Prostate gland (tissue), 2 donors: Measurements from ENCODE around the gene ACTG2. TPM values are rescaled to one million over a fixed set of nuclear protein-coding genes. Genes with fewer than 3 reads are reported as not detected.

Source experiments
- DNase-seq: peaks from one replicate; pipeline ENCODE4 v3.0.0-alpha.2; 2019; ENCODE audit warnings: low spot score
- H3K27ac ChIP-seq, 2 donors: fragments of 200-600 bp; sonication (generic); 2 replicates each; pipeline ENCODE4 v1.5.1; 2017 to 2019
- H3K27me3 ChIP-seq: fragments of 200-600 bp; sonication (generic); replicated peaks from 2 replicates; pipeline ENCODE4 v1.5.1; 2019; ENCODE audit not compliant: insufficient read depth
- H3K36me3 ChIP-seq, 2 donors: fragments of 200-600 bp; sonication (generic); 1 replicate in 1 of 2; 2 replicates in 1 of 2; pipeline versions ENCODE4 v1.5.1 to v1.8.1; 2017 to 2019
- H3K4me1 ChIP-seq: fragments of 200-600 bp; sonication (generic); replicated peaks from 2 replicates; pipeline ENCODE4 v1.5.1; 2019
- H3K4me3 ChIP-seq, 2 donors: fragments of 200-600 bp; sonication (generic); 2 replicates each; pipeline ENCODE4 v1.5.1; 2017 to 2019
- H3K9me3 ChIP-seq: fragments of 200-600 bp; sonication (generic); 2 replicates; pipeline ENCODE4 v1.5.1; 2017
- POLR2A ChIP-seq: fragments of 450-650 bp; IDR thresholded peaks from one replicate; pipeline ENCODE4 v1.6.1; 2016; ENCODE audit warnings: antibody characterized with exemption, mild to moderate bottlenecking
- POLR2AphosphoS5 ChIP-seq: sonication (generic); formaldehyde crosslinking; IDR thresholded peaks from one replicate; pipeline ENCODE4 v1.6.1; 2017; ENCODE audit warnings: antibody characterized with exemption
- WGBS: methylation state at CpG from one replicate; pipeline ENCODE4 v1.1.5; 2018; 5-methylcytosine and 5-hydroxymethylcytosine counted together
- intact Hi-C: fragments of 100-400 bp; cut with DNase I; formaldehyde crosslinking; loops from one replicate; pipeline ENCODE4 v1.14.2; 2022
- total RNA-seq, 2 donors: library from RNA; depleted of rRNA; stranded (reverse); fragments of >200 nt; gene quantifications; one replicate each; pipeline ENCODE4 v1.1.0, GENCODE V29; 2016
- TF ChIP-seq, protein P1 (sequence below), 4 experiments: fragments of 200-600 bp in 2 of 4; fragments of 450-650 bp in 2 of 4; sonication (generic) in 2 of 4; IDR thresholded peaks; 1 replicate in 3 of 4; 2 replicates in 1 of 4; pipeline ENCODE4 v1.5.1; 2016 to 2019; ENCODE audit warnings: antibody characterized with exemption in 4 of 4, mild to moderate bottlenecking in 2 of 4, moderate library complexity in 2 of 4

ACTG2 gene
- 1,000 to 10,000 TPM; 1,031 to 1,176 TPM for total RNA-seq

DNA sequence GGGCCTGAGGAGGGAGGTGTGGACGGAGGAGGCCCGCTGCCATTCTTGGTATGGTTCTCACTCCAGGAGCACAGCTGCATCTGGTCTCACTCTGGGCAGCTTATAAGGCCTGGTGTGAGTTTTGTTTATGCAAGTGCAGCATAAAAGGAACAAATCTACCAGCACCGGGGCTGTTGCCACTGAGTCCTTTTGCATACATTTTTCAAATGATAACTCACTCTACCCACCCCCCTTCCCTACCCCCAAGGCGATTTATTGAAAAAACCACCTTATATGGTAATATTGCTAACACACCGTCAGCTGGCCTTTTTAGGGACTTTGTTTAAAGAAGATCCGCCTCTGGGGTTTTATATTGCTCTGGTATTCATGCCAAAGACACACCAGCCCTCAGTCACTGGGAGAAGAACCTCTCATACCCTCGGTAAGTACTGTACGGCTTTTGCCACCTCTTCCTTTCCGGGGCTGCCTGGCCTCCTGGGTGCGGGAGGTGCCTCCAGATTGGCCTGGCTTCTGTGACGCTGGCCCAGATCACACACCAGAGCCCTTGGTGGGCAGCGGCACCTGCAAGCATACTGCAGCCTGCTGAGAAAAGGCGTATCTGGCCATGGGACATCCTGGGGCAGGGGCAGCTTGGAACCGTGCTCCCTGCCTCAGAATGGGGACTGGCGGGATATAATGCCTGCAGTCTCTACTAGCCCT is at the start of gene ACTG2:
Gene ACTG2 (plus strand): TSS at position 378 of the 699 bp plus-strand sequence. CDS start 8,304 bp downstream, outside the sequence.
- Histone ChIP-seq H3K4me1 (no peaks in the 10 kb centered on the region), H3K27me3 (no peaks in the 10 kb centered on the region), H3K4me3 (peak within 1 kb of the TSS; percentile 15 to 29), H3K9me3 (no peaks in the 10 kb centered on the region), H3K36me3 (no peaks in the 10 kb centered on the region), H3K27ac (peak within 1 kb of the TSS; percentile 67 to 80)
- intact Hi-C loops = loop anchor here (5.0 kb wide), 1 partner anchor 55 kb away; no protein-coding TSS in a partner anchor
- TF ChIP-seq, protein P1, sequence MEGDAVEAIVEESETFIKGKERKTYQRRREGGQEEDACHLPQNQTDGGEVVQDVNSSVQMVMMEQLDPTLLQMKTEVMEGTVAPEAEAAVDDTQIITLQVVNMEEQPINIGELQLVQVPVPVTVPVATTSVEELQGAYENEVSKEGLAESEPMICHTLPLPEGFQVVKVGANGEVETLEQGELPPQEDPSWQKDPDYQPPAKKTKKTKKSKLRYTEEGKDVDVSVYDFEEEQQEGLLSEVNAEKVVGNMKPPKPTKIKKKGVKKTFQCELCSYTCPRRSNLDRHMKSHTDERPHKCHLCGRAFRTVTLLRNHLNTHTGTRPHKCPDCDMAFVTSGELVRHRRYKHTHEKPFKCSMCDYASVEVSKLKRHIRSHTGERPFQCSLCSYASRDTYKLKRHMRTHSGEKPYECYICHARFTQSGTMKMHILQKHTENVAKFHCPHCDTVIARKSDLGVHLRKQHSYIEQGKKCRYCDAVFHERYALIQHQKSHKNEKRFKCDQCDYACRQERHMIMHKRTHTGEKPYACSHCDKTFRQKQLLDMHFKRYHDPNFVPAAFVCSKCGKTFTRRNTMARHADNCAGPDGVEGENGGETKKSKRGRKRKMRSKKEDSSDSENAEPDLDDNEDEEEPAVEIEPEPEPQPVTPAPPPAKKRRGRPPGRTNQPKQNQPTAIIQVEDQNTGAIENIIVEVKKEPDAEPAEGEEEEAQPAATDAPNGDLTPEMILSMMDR (IDR thresholded peaks at IDR 0.05) = no peak
- peak; percentile 54 for TF ChIP-seq POLR2AphosphoS5
- DNase-seq = no peak
- 47% methylated on average over 14 of the region's 15 CpGs for whole genome bisulfite sequencing

DNA sequence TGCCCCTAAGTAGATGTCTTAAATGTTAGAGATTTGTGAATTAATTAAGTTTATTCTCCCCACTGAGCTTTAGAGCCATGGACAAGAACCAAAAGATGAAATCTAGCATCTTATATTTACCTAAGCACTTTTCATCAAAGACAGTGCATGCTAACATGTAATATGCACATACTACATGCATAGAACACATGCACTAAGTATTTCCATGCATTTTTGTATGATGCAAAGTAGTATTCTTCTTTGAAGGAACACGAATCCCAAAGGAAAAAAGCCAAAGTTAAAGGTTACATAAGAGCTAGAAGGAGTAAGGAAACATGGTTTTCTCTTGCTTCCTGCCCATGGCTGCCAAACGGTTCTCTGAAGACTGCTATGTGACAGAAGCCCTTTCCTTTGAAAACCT is 48.7 kb upstream of the ACTG2 start:
- intact Hi-C loops = no loop called here
- H3K36me3 ChIP-seq = peaks cover 0 to 8% of the 10 kb centered on the region in 2 donors
- H3K4me1 ChIP-seq = peaks cover 4% of the 10 kb centered on the region
- no peaks in the 10 kb centered on the region for H3K27me3 ChIP-seq
- no peak for DNase-seq
- TF ChIP-seq, protein P1 (IDR thresholded peaks at IDR 0.05) = no peak
- no peak for TF ChIP-seq POLR2AphosphoS5
- TF ChIP-seq POLR2A = no peak
- no peak overlapping the region for H3K4me3 ChIP-seq
- H3K27ac ChIP-seq = no peak overlapping the region
- no peaks in the 10 kb centered on the region for H3K9me3 ChIP-seq
- 61% methylated on average over 2 of the region's 2 CpGs for WGBS

DNA sequence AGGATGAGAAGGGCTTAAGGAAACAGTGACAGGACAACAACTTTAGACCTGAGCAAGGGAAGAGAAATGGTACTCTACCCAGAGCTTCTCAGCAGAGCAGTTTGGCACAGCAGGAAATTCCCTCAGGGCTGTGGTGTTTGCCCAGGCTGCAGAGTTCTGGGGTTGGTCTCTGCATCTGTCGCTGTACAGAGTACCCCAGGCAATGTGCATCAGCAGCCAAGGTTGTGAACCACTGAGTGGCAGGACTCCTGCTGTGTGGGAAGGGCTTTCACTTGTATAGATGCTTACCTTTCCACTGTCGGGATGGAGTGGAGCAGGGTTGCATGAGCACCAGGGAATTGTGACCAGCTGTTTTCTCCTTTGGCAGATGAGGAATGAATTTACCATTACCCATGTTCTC is 42.8 kb upstream of the ACTG2 start:
- peaks cover 0 to 8% of the 10 kb centered on the region in 2 donors for H3K36me3 ChIP-seq
- intact Hi-C loops = no loop called here
- no peak for DNase-seq
- 97% methylated on average over 2 of the region's 2 CpGs for WGBS
- H3K4me1 ChIP-seq = no peaks in the 10 kb centered on the region
- TF ChIP-seq POLR2AphosphoS5 (no peak), POLR2A (no peak)
- TF ChIP-seq, protein P1 (IDR thresholded peaks at IDR 0.05) = no peak
- no peaks in the 10 kb centered on the region for H3K9me3 ChIP-seq
- no peak overlapping the region for H3K4me3 ChIP-seq
- H3K27me3 ChIP-seq = no peaks in the 10 kb centered on the region
- H3K27ac ChIP-seq = no peak overlapping the region

DNA sequence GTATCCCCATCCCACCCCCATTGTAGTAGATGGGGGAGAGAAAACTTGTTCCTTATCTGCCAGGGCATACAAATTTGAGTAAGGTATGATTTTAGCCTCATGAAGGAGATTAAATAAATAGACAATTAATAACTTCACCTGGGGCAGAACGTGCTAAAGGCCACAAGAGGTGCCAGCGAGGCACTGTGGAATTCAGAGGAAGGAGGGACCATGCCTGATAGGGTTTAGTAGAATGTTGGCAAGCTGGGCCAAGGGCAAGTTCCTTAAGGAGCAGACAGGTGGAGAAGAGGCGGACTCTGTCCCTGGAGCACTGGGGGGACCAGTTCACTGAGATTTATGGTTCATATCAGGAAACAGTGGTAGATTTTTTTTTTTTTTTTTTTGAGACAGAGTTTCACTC is 41.5 kb upstream of the ACTG2 start:
- H3K27ac ChIP-seq = no peak overlapping the region
- H3K9me3 ChIP-seq = no peaks in the 10 kb centered on the region
- intact Hi-C loops = no loop called here
- H3K4me1 ChIP-seq = no peaks in the 10 kb centered on the region
- no peak for TF ChIP-seq POLR2A
- H3K36me3 ChIP-seq = peaks cover 0 to 8% of the 10 kb centered on the region in 2 donors
- H3K27me3 ChIP-seq = no peaks in the 10 kb centered on the region
- DNase-seq = no peak
- no peak overlapping the region for H3K4me3 ChIP-seq
- whole genome bisulfite sequencing = 72% methylated on average over 3 of the region's 3 CpGs

DNA sequence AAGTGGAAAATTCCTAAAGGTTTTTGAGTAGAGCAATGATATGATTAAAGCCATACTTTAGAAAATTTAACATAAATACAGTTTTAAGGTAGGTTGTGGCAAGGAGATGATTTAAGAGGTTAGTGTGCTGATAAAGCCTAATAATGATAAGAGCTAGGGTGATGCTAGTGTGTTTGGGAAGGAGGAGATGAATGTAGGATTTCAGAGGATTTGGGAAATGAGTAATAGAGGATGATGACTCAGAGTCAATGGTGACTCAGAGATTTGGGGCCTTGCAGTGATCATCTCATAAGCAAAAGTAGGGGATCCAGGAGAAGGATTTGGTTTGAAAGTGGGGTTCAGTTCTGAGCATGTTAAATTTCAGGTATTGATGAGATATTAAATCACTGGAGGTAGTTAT is 40.8 kb upstream of the ACTG2 start:
- TF ChIP-seq POLR2A (no peak), POLR2AphosphoS5 (no peak)
- TF ChIP-seq, protein P1 (IDR thresholded peaks at IDR 0.05) = no peak
- intact Hi-C loops = no loop called here
- Histone ChIP-seq H3K4me1 (no peaks in the 10 kb centered on the region), H3K36me3 (peaks cover 0 to 8% of the 10 kb centered on the region in 2 donors), H3K4me3 (no peak overlapping the region), H3K27me3 (no peaks in the 10 kb centered on the region), H3K27ac (no peak overlapping the region), H3K9me3 (no peaks in the 10 kb centered on the region)
- no peak for DNase-seq
